ENCODE data around the gene PAX3.

The PAX3 gene

GRCh38 chr2:222310747-222311318, 12.0 kb upstream of the PAX3 start:
- no peak for DNase-seq (ENCODE audit: low read depth in 2 of 2)

GRCh38 chr2:222309766-222310165, 11.0 kb upstream of the PAX3 start:
- no peak for DNase-seq (ENCODE audit: low read depth in 2 of 2)

- no peak for DNase-seq (ENCODE audit: low read depth in 2 of 2)
Observed at GRCh38 chr2:222309361-222309760, 10.6 kb upstream of the PAX3 start.

- no peak for DNase-seq (ENCODE audit: low read depth in 2 of 2)
Observed at GRCh38 chr2:222307978-222308730, 9.4 kb upstream of the PAX3 start.

GRCh38 chr2:222307143-222307756, 8.5 kb upstream of the PAX3 start:
- no peak for DNase-seq (ENCODE audit: low read depth in 2 of 2)

GRCh38 chr2:222306393-222307142, 7.8 kb upstream of the PAX3 start:
- DNase-seq (ENCODE audit: low read depth in 2 of 2) = no peak

- no peak for DNase-seq (ENCODE audit: low read depth in 2 of 2)
Observed at GRCh38 chr2:222305516-222306392, 7.0 kb upstream of the PAX3 start.

- DNase-seq (ENCODE audit: low read depth in 2 of 2) = no peak
Observed at GRCh38 chr2:222304737-222305515, 6.1 kb upstream of the PAX3 start.

- DNase-seq (ENCODE audit: low read depth in 2 of 2) = no peak
Observed at GRCh38 chr2:222303828-222304736, 5.3 kb upstream of the PAX3 start.

GRCh38 chr2:222303045-222303827, 4.4 kb upstream of the PAX3 start:
- no peak for DNase-seq (ENCODE audit: low read depth in 2 of 2)

GRCh38 chr2:222302178-222303018, 3.6 kb upstream of the PAX3 start:
- DNase-seq (ENCODE audit: low read depth in 2 of 2) = no peak

GRCh38 chr2:222301796-222302118, 3.0 kb upstream of the PAX3 start:
- DNase-seq (ENCODE audit: low read depth in 2 of 2) = no peak

- DNase-seq (ENCODE audit: low read depth in 2 of 2) = no peak
Observed at GRCh38 chr2:222301053-222301795, 2.4 kb upstream of the PAX3 start.

GRCh38 chr2:222300726-222301052, 1.9 kb upstream of the PAX3 start:
- DNase-seq (ENCODE audit: low read depth in 2 of 2) = no peak

- DNase-seq (ENCODE audit: low read depth in 2 of 2) = no peak
Observed at GRCh38 chr2:222299906-222300725, 1.3 kb upstream of the PAX3 start.

GRCh38 chr2:222298001-222298310, 842 bp downstream of the PAX3 start:
- DNase-seq (ENCODE audit: low read depth in 2 of 2) = no peak

- no peak for DNase-seq (ENCODE audit: low read depth in 2 of 2)
Observed at GRCh38 chr2:222297600-222297935, 1.2 kb downstream of the PAX3 start.
